Stromal cell of bone marrow (primary cell): ENCODE data around the gene IER5L.
"Not testable (repeated sequence)": the region's sequence is repeated elsewhere in the genome, so short reads cannot be mapped to it uniquely, and the experiment has no call there.

Experiments used
- DNase-seq: peaks from one replicate; pipeline ENCODE4 v3.0.0-alpha.2; 2012; ENCODE audit warnings: low read depth

IER5L gene

DNA sequence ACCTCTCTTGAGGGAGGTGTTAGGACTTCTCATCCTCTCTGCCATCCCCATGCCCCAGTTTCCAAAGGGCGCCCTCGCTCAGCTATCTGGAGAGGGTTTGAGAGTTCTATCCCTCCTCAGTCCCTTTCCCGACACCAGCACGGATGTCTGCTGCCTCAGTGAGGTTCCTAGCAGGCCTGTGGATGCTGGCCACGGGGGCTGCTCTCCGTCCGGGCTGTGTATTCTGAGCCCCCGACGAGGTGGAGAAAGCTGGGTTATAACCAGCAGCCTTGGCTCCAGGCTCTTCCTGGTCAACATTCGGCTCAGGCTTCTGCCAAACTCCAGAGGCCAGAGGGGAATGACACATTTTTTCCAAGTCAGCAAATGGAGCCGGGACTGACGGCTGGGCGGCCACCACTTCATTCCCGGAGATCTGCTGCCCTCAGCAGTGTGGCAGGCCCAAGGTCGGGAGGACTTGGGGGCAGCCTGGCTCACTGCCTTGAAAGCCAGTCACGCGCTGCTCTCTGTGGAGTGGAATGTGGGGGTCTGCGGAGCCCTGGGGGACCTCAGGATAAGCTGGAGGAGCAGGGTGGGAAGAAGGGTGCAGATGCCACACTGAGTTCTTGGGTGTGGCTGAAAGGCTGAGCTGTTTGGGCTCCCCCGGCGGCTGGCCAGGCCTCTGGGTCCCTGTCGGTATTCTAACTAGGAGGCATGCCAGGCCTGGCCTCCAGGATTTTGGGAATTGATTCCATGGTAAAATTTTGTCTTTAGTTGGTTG lies 39.4 kb downstream of the IER5L start:
- DNase-seq: peak; percentile 92

DNA sequence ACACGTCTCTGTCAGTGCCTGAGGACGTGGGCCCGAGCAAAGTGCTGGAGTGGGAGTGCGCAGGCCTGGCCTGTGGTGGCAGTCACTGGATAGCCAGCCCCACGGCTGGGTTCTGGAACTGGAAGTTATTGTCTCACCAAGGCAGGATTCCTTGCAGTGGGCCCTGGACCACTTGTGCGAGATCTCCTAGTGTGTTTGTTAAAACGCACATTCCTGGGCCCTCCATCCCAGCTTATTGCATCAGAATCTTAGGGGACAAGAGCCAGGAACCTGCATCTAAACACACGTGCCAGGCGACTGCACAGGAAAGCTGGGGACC lies 40.0 kb downstream of the IER5L start:
- no peak for DNase-seq

- DNase-seq: no peak
These were observed 40.5 kb downstream of the IER5L start for GRCh38 chr9:129137292-129138143.

DNA sequence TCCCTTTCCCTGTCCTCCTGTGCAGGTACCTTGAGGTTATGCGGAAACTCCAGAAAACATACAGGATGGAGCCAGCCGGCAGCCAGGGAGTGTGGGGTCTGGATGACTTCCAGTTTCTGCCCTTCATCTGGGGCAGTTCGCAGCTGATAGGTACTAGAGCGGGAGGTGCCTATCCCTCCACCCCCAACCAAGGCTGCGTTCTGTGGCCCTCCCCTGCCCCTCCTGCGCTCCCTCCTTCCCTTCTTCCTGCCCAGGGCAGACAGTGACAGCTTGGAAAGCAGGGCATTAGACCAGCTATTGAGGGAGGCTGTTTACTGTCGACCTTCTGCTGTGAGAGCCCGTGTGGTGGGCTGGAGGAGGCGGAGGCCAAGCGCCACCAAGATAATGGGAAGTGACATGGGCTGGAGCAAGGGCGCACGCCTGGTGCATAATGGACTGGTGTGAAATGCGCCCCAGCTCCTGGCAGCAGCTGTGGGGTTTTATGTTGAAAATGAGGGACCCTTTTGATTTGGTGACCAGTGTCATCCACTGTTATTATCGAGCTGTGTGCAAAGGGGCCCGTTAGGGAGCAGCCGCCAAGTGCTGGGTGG lies 41.5 kb downstream of the IER5L start:
- DNase-seq: no peak

- DNase-seq: no peak
These were observed 42.6 kb downstream of the IER5L start for GRCh38 chr9:129135476-129135875.

GRCh38 chr9:129133082-129133481 lies 45.0 kb downstream of the IER5L start:
- no peak for DNase-seq

DNA sequence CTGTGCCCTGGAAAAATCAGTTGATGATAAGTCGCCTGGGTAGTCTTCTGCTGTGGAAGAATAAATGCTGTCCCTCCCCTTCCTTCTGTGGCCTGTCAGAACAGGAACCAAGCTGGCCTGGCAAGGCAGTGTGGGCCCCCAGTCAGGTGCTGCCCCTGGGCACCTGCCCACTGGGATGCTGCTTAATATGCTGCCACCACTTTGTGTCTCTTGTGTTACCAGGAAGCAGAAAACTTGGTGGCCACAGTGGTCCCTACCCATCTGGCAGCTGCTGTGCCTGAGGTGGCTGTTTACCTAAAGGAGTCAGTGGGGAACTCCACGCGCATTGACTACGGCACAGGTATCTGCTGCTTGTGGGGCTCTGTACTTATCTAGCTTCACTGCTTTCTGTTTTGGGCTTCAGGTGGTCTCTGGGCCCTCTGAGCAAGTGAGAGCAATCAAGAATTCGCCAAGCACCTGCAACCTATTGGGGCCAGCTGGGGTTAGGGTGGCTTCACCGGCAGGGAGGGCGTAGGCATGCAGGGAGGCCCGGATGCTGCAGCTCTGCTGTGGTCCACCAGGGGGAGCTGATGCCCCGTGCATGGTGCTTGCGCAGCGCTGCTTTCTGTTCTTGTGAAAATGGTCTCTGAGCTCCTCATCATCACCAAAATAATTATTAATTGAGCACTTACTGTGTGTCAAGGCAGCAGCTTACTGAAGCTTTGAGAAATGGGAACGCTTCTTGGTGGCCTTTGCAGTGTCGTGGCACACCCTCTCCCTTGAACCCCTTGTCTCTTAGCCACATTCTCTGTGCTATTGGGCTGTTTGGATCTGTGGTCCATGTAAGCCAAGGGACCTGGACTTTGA lies 46.5 kb downstream of the IER5L start:
- DNase-seq: no peak

GRCh38 chr9:129130791-129131190 lies 47.3 kb downstream of the IER5L start:
- DNase-seq: no peak

- not testable (repeated sequence) for DNase-seq
These were observed 47.8 kb downstream of the IER5L start for GRCh38 chr9:129130271-129130670.

DNA sequence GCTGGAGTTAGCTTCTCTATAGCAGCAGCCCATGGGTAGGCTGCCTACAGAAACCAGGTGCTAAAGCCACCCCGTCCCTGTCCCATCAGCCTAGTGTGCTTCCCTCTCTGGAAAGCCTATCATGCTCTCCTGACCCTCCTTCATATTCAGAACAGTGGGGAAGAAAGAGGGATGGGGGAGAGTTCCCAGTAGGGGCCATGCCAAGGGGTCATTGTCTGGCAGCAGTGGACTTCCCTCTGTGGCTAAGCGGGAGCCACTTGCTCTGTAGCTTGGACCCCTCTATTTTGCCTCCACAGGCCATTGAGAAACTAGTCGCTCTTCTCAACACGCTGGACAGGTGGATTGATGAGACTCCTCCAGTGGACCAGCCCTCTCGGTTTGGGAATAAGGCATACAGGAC lies 49.4 kb downstream of the IER5L start:
- no peak for DNase-seq

- no peak for DNase-seq
These were observed 51.1 kb downstream of the IER5L start for GRCh38 chr9:129126749-129127618.
